ENCODE results near the gene RNASEL.

Gene RNASEL

GRCh38 chr1:182599339-182599738 lies 10.3 kb upstream of the RNASEL start:
- Histone ChIP-seq H3K27ac (ENCODE audit: extremely low read depth, low read depth, low read length) (no peak overlapping the region), H3K4me3 (ENCODE audit: low read depth, low read length) (no peak overlapping the region), H3K9me3 (ENCODE audit: control insufficient read depth, insufficient read depth, low read depth, low read length) (no peaks in the 10 kb centered on the region), H3K36me3 (ENCODE audit: control insufficient read depth in 2 of 2, insufficient read depth in 1 of 2, low read length in 2 of 2) (peaks cover 17 to 46% of the 10 kb centered on the region in 2 experiments; a peak in 2 of 3 replicates), H3K4me1 (ENCODE audit: control insufficient read depth, insufficient read depth, low read length) (peaks cover 4% of the 10 kb centered on the region; the same call in 1 of the 2 replicates)
- CTCF ChIA-PET = interaction anchor here (0.7 to 15.6 kb wide), 12 partner anchors 11 to 514 kb away, joined by 3 to 668 read pairs (median 4); partner anchors contain the start of genes NPL and RNASEL
- no peak for TF ChIP-seq ZNF248 (tag by site-specific recombination; IDR thresholded peaks at IDR 0.05)
- TF ChIP-seq CTCF (tag by site-specific recombination; IDR thresholded peaks at IDR 0.05) = 0 out of 2 replicates have a peak, but pooled peaks have one; percentile 45
- TF ChIP-seq, protein P1, sequence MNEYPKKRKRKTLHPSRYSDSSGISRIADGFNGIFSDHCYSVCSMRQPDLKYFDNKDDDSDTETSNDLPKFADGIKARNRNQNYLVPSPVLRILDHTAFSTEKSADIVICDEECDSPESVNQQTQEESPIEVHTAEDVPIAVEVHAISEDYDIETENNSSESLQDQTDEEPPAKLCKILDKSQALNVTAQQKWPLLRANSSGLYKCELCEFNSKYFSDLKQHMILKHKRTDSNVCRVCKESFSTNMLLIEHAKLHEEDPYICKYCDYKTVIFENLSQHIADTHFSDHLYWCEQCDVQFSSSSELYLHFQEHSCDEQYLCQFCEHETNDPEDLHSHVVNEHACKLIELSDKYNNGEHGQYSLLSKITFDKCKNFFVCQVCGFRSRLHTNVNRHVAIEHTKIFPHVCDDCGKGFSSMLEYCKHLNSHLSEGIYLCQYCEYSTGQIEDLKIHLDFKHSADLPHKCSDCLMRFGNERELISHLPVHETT (tag by site-specific recombination; IDR thresholded peaks at IDR 0.05) = no peak
- TF ChIP-seq WT1 (tag by site-specific recombination; IDR thresholded peaks at IDR 0.05) = no peak
- POLR2A ChIA-PET = no interaction called here

GRCh38 chr1:182598296-182598695 lies 9.2 kb upstream of the RNASEL start:
- Histone ChIP-seq H3K27ac (ENCODE audit: extremely low read depth, low read depth, low read length) (no peak overlapping the region), H3K9me3 (ENCODE audit: control insufficient read depth, insufficient read depth, low read depth, low read length) (no peaks in the 10 kb centered on the region), H3K36me3 (ENCODE audit: control insufficient read depth in 2 of 2, insufficient read depth in 1 of 2, low read length in 2 of 2) (peaks cover 17 to 46% of the 10 kb centered on the region in 2 experiments; a peak in 2 of 3 replicates), H3K4me3 (ENCODE audit: low read depth, low read length) (no peak overlapping the region), H3K4me1 (ENCODE audit: control insufficient read depth, insufficient read depth, low read length) (peaks cover 4% of the 10 kb centered on the region; the same call in 1 of the 2 replicates)
- 0 out of 2 replicates have a peak, but pooled peaks have one; percentile 22 for TF ChIP-seq ZNF341 (tag by site-specific recombination; IDR thresholded peaks at IDR 0.05; ENCODE audit: low read depth)
- no peak for TF ChIP-seq ZNF830 (tag by site-specific recombination; IDR thresholded peaks at IDR 0.05; ENCODE audit: low read depth)
- ChIA-PET CTCF (interaction anchor here (0.5 to 15.6 kb wide), 14 partner anchors 9 to 487 kb away, joined by 3 to 668 read pairs (median 4); partner anchors contain the start of gene NPL), POLR2A (no interaction called here)

DNA sequence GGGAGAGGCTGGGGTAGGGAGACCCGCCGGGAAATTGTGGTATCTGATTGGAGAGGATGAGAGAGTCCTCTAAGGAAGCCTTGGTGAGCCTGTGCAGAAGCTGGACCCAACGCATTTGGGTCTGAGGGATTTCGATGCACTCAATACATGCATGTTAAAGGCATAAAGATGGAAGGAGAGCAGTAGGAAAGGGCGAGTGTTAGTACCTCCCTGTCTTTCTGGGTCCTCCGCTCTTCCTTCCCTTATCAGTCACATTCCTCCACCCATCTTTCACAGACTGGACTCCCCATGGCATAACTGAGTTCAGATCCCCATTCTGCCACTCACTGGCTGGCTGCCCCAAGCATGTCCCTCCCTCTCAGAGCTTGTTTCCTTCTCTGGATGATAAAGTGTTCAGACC lies 7.9 kb upstream of the RNASEL start:
- CTCF ChIA-PET = interaction anchor here (0.6 to 15.6 kb wide), 10 partner anchors 10 to 1036 kb away, joined by 3 to 668 read pairs (median 6); partner anchors contain the start of gene NPL
- no peak for TF ChIP-seq ZNF138 (tag by site-specific recombination; IDR thresholded peaks at IDR 0.05; ENCODE audit: borderline replicate concordance)
- no peak for TF ChIP-seq ZNF10 (tag by site-specific recombination; IDR thresholded peaks at IDR 0.05)
- peak; percentile 48; the same call in 1 of the 2 replicates for TF ChIP-seq MZF1 (tag by site-specific recombination; IDR thresholded peaks at IDR 0.05; ENCODE audit: borderline replicate concordance)
- no peak for TF ChIP-seq ZNF670 (tag by site-specific recombination; IDR thresholded peaks at IDR 0.05; ENCODE audit: low read depth)

GRCh38 chr1:182595641-182596240 lies 6.7 kb upstream of the RNASEL start:
- TF ChIP-seq ZNF561 (tag by site-specific recombination; IDR thresholded peaks at IDR 0.05; ENCODE audit: borderline replicate concordance) (peak; percentile 51; the same call in 1 of the 2 replicates), CTCF (tag by site-specific recombination; IDR thresholded peaks at IDR 0.05) (peak; percentile 52), ZNF660 (tag by site-specific recombination; IDR thresholded peaks at IDR 0.05) (peak; percentile 61; the same call in 1 of the 2 replicates), ZNF521 (tag by site-specific recombination; IDR thresholded peaks at IDR 0.05) (no peak), ZNF184 (tag by site-specific recombination; IDR thresholded peaks at IDR 0.05) (0 out of 2 replicates have a peak, but pooled peaks have one; percentile 18), IKZF3 (tag by site-specific recombination; IDR thresholded peaks at IDR 0.05) (peak; percentile 38; the same call in 1 of the 2 replicates), ZSCAN16 (tag by site-specific recombination; IDR thresholded peaks at IDR 0.05) (no peak), BCL6B (tag by site-specific recombination; IDR thresholded peaks at IDR 0.05) (peak; percentile 76), ZNF654 (tag by site-specific recombination; IDR thresholded peaks at IDR 0.05; ENCODE audit: low read depth) (peak; percentile 28)

More for the DNA sequence above, 7.9 kb upstream of the RNASEL start:
- POLR2A ChIA-PET = no interaction called here
- H3K9me3 ChIP-seq (ENCODE audit: control insufficient read depth, insufficient read depth, low read depth, low read length) = no peaks in the 10 kb centered on the region
- H3K36me3 ChIP-seq (ENCODE audit: control insufficient read depth in 2 of 2, insufficient read depth in 1 of 2, low read length in 2 of 2) = peaks cover 12 to 33% of the 10 kb centered on the region in 2 experiments; a peak in 2 of 3 replicates
- H3K4me1 ChIP-seq (ENCODE audit: control insufficient read depth, insufficient read depth, low read length) = no peaks in the 10 kb centered on the region
- H3K27ac ChIP-seq (ENCODE audit: extremely low read depth, low read depth, low read length) = no peak overlapping the region
- no peak overlapping the region for H3K4me3 ChIP-seq (ENCODE audit: low read depth, low read length)

More at GRCh38 chr1:182595641-182596240, 6.7 kb upstream of the RNASEL start:
- Histone ChIP-seq H3K9me3 (ENCODE audit: control insufficient read depth, insufficient read depth, low read depth, low read length) (no peaks in the 10 kb centered on the region), H3K36me3 (ENCODE audit: control insufficient read depth in 2 of 2, insufficient read depth in 1 of 2, low read length in 2 of 2) (peaks cover 12 to 21% of the 10 kb centered on the region in 2 experiments; a peak in 2 of 3 replicates), H3K4me1 (ENCODE audit: control insufficient read depth, insufficient read depth, low read length) (no peaks in the 10 kb centered on the region), H3K4me3 (ENCODE audit: low read depth, low read length) (no peak overlapping the region), H3K27ac (ENCODE audit: extremely low read depth, low read depth, low read length) (no peak overlapping the region)
- ChIA-PET POLR2A (interaction anchor here (0.5 kb wide), 1 partner anchor 265 kb away, joined by 3 read pairs; no protein-coding TSS in a partner anchor), CTCF (interaction anchor here (0.5 to 15.6 kb wide), 43 partner anchors 8 to 589 kb away, joined by 3 to 668 read pairs (median 4); partner anchors contain the start of gene NPL)

Measured in HEK293 (cell line).